Inflammatory macrophage treated with lipopolysaccharide for 4 hours (primary cell): ENCODE measurements around the gene SMIM14.
A peak's percentile ranks its signal among the peaks of the same experiment; 100 is the strongest.
"Not testable (repeated sequence)": the region's sequence is repeated elsewhere in the genome, so short reads cannot be mapped to it uniquely, and the experiment has no call there.

Experiments used
- DNase-seq: peaks from one replicate; pipeline ENCODE4 v3.0.0-alpha.2; 2020

The SMIM14 gene

DNA sequence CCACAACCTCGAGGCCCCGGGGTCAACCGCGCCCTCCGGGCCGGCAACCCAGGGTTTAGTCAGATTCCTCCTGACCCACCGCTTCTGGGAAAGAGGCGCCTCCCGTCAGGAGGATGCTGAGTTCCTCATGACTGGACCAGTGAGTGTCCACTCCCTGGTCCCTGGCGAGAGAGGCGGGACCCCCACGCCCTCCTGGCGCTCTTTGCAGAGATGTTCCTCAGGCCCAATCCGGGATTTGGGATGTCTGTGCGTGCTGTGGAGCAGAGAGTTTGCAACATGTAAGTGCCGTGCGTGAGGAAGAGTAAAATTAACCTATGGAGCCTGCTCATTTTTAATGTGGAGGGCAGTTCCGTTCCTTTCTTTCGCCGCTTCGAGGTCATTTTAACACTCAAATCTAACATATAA lies 110.6 kb downstream of the SMIM14 start:
- DNase-seq = peak; percentile 87

DNA sequence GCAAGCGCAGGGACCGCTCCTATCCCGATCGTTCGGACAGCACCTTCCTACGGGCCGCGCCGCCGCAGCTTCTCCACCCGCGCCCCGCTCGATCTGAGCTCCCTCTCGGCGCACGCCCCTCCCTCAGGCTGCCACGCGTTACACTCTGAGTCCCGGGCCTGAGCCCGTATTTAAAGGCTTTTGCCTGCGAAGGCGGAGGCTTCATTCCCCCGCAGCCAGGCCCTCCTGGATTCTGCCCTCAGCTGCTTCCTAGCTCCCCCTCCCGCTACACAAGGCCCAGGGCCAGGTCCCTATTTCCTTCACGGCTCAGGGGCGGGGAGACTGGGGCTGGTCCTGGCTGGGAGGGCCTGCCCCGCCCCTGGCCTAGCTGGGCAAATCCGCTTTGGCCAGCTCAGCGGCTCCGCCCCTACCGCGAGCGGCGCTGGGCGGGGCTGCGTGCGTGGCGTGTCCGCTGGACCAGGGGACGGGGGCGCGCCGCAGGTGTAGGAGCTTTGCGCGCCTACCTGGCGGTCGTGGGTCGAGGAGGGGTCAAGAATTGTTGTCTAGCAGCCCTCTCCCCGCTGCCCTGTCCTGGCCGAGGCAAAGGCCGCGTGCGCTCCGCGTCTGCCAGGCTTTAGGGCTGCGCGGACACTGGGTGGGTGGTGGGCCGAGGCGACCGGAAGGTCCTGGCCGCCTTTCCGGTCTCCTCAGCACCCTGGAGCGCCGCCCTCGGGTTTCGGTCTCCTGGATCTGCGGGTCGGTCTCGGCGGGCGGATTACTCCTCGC lies 111.2 kb downstream of the SMIM14 start, which contains the start of gene UGDH:
Gene UGDH, minus strand, starts transcription at position 144 of the 765 bp plus-strand sequence. CDS start 5,927 bp downstream, outside the sequence.
- peak; percentile 97 for DNase-seq

DNA sequence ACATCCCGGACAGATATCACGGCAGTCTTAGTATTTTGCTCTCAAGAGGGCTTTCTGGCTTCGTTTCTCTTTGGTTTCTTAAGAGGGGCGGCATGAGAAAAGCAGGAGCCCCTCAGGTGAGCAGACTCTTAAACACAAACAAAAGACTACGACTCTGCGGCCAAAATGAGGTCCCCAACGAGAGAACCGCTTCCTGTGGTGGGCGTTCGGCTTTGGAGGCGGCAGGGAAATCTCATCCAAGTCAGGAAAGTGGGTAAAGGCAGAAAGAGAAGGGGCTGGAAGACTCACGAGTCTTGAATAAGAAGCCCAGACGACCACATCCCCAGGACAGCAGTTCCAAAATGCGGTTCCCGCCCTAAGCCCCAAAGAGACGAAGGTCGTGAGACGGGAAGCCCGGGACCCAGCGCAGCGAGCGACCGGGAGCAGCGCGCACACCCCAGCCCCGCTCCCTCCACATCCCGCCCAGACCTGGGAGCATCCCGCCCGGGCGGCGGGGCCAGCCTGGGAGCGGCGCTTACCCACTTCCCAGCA lies 111.8 kb downstream of the SMIM14 start:
- DNase-seq = peak; percentile 24

DNA sequence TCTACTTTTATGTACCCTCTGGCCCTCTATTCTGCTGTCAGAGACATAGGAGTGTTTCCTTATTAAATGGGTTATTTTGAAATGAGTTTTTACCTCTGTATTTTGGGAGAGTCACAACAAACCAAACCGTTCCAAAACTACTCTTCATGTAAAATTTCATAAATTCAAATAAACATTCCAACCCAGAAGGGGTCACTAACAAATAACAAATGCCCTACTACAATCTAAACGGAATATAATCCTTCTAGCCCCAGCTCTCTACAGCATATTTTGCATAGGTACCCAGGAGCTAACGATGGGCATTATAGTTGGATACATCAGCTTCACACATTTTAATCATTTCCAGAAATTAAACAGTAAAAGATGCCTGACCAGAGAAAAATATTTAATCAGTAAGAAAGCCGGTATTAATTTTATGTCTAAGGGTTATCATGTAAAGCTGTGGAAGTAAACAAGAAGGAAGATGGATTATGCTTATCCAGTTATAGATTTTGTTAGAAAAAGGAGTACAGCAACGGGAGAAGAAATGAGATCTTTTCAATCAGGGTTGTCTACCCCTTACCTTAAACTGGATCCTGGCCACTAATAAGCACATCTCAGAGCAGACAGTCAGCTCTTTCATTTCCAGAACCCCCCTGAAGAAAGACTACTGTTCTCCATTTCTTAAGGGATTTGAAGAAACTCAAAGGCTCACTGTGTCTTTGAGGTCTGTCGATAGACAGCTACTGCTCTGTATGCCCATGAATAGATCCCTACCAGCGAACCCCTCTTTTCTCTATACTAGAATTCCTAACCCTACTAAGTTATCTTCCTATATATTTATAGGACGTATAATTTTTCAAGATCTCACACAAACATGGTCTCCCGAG lies 112.6 kb downstream of the SMIM14 start:
- no peak for DNase-seq

DNA sequence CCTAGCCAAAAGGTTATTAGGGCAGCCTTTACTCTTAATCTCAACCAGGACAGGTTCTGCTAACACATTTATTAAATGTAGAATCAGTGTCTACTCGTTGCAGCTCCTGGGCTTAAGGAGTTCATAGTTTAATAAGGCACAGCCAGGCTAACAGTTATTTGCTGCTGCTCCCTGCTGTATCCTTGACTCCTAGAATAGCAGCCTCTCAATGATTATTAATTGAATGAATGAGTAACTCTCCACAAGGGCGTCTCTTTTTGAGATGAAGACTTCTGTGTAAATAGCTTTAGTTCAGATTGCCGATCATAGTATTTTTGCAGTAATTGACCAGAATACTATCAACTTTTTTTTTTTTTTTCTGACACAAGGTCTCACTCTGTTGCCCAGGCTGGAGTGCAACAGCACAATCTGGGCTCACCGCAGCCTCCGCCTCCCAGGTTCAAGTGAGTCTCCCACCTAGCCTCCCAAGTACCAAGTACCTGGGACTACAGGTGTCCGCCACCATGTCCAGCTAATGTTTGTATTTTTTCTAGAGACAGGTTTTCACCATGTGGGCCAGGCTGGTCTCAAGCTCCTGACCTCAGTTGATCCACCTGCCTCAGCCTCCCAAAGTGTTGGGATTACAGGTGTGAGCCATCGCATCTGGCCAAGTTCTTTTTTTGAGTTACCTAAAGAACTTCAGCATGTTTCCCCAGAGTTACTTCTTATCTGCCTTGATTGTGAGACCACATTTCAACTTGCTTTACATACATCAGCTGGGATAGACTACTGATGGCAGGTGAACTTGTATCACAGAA lies 114.3 kb downstream of the SMIM14 start:
- DNase-seq = no peak

DNA sequence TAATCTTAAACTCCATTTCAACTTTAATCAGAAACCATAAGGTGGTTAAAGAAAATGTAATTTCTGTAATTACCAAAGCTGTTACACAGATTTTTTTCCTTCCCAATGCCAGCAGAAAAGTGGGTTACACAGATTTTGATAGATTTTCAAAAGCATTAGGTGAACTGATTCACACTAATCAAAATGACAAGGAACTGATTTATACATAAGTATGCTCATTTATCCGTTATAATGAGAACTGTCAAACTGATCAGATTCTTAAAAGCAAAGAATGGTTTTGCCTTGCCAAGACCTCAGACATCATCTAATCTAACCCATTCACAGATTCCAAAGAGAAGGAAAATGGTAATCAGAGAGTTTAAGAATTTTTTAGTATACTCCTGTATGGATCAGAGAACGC lies 116.6 kb downstream of the SMIM14 start:
- no peak for DNase-seq

DNA sequence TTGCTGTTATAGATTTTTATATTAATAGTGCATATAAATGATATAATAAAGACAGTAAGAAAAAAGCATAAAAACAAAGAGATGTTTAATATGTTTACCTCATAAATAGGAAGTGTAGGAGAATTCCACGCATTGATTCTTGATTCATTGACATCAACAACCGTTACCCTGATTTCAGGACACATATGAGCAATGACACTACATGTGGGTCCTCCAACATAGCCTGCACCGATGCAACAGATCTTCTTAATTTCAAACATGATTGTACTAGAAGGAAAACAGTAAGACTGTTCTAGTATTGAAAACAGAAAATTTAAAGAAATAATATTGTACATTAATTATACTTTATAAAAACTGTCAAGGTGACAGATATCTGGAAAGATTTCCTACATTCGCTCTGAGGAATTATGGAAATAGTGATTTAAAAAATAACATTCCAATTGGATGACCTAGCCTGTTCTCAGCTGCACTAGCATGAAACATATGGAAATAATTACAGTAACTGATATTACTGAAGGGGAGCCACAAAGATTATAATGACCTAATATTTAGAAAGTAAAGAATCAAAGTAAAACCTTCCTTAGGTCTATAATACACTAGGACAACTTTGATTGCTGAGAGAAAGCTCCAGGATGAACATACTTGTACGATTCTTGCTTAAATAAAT lies 117.3 kb downstream of the SMIM14 start:
- no peak for DNase-seq

DNA sequence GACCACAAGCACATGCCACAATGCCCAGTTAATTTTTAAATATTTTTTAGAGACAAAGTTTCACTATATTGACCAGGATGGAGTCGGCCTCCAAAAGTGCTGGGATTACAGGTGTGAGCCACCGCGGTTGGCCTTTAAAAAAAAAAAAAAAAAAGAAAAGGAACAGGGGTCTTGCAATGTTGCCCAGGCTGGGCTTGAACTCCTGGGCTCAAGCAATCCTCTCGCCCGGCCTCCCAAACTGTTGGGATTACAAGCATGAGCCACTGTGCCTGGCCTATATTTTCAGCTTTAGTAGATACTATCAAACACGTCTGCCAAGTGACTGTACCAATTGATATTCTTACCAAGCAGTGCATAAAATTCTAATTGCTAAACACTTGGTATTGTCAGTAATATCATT lies 120.2 kb downstream of the SMIM14 start:
- no peak for DNase-seq

DNA sequence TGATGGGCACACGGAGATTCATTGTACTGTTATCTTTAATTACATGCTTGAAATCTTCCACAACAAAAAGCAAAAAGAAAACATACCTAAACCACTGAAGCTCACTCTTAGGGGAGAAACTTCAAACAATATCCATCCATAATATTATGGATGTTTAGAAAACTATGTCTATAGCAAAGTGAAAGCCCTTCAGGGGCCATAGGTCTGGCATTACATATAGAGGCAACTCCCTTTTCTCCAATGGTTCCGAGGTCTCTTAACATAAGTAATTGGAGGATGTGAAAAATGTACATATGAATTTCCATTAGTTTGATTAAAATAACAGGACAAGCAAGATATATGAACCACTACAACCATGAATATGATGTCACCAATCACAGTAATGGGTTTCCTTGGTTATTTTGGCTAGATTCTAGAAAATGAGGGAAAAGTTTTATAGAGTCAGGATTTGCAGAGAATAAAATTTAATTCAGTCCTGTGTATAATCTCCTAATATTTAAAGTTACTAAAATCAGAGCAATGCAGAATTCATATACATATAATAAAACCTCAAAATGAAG lies 122.2 kb downstream of the SMIM14 start:
- DNase-seq = no peak

DNA sequence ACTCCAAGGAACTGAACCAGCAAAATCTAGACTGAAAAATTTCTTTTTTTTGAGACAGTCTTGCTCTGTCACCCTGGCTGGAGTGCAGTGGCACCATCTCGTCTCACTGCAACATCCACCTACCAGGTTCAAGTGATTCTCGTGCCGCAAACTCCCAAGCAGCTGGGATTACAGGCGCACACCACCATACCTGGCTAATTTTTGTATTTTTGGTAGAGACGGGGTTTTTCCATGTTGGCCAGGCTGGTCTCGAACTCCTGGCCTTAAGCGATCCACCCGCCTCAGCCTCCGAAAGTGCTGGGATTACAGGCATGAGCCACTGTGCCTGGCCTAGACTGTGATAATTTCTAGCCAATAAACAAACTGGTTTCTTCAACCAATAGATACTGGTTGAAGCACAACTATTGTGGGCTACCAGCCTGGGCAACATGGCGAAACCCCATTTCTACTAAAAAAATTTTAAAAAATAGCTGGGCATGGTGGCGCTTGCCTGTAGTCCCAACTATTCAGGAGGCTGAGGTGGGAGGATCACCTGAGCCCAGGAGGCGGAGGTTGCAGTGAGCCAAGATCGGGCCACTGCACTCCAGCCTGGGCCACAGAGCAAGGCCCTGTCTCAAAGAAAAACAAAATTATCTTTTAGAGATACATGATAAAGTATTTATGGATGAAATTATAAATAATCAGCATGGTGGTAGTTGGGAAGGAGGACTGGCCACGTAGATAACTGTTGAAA lies 122.8 kb downstream of the SMIM14 start:
- DNase-seq = not testable (repeated sequence)

DNA sequence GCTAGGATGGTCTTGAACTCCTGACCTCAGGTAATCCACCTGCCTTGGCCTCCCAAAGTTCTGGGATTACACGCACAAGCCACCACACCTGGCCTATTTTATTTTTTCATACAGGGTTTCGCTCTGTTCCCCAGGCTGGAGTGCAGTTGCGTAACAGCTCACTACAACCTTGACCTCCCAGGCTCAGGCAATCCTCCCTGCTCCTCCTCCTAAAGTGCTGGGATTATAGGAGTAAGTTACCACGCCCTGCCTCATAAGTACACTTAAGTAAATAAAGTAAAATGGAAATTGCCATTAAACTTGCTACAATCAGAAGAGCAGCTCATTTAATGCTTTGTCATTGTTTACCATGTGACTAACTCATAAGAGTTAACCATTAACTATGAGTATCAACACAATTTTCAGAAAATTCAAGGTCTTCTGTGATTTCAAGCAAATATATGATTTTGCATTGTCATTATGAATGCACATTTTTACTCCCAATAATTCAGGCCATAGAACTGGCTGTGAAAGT lies 123.7 kb downstream of the SMIM14 start:
- no peak for DNase-seq

DNA sequence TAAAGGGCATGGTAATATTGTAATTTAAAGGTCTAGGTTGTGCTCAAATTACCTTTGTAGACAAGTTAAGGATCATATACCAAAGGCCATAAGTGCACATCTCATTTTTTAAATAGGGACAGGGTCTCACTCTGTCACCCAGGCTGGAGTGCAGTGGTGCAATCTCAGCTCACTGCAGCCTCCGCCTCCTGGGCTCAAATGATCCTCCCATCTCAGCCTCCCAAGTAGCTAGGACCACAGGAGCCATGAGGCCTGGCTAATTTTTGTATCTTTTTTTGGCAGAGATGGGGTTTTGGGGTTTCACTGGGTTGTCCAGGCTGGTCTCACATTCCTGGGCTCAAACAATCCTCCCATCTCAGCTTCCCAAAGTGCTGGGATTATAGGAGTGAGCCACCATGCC lies 124.4 kb downstream of the SMIM14 start:
- not testable (repeated sequence) for DNase-seq

DNA sequence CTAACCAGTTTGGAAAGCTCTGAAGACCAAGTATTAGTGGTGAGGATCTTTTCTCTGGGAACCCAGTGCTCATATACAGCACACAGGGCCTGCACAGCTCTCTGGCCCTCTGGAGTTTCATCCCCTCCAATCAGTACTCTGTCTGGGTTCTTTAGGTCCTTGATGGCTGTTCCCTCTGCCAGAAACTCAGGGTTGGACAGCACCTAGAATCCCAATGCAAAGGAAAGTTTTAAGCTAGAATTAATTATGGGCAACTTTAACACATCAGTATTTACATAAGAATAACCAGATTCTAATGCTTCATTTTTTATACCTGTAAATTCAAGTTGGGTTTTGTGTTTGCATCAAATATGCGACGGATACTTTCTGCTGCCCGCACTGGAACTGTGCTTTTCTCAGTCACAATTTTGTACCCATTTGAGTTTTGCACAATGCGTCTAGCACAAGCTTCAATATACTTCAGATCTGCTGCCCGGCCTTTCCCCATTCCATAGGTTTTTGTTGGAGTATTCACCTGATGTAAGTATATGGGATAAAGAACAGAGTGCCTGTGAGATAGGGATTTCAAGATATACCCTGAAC lies 128.2 kb downstream of the SMIM14 start:
- no peak for DNase-seq

DNA sequence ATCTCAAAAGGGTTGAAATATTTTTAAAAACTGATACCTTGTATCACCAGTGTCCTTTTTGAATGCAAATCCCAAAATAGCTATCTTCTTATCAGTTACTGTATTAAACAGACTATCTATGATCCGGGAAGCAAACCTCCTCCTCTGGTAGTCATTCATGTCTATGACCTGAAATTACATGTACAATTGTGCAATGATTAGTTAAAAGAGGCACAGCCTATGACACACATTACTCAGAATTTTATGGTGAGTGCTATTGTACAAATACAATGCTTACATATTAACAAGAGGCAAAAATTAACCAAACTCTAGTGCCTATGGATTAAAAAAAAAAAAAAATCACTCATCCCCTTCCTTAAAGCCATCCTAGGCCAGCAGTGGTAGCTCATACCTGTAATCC lies 133.1 kb downstream of the SMIM14 start:
- DNase-seq = no peak

DNA sequence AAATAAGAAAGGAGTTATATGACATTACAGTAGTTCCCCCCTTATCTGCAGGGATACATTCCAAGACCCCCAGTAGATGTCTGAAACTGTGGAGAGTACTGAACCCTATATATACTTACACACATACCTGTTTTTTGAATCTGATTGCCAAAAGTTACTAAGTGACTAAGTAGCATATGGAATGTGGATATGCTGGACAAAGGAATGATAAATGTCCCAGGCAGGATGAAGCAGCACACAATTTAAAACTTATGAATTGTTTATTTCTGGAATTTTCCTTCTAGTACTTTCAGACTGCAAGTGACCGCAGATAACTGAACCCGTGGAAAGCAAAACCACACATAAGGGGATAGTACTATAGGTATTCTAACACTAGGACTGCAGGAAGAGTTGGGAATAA lies 134.1 kb downstream of the SMIM14 start:
- no peak for DNase-seq

DNA sequence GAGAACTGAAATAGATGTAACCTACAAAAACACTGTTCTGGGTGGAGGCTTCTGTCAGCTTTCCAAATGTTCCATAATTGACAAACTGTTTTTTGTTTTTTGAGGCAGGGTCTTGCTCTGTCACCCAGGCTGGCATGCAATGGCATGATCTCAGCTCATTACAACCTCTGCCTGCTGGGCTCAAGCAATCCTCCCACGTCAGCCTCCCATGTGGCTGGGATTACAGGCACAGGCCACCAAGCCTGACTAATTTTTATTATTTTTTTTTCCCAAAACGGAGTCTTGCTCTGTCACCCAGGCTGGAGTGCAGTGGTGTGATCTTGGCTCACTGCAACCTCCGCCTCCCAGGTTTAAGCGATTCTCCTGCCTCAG lies 136.0 kb downstream of the SMIM14 start:
- not testable (repeated sequence) for DNase-seq

DNA sequence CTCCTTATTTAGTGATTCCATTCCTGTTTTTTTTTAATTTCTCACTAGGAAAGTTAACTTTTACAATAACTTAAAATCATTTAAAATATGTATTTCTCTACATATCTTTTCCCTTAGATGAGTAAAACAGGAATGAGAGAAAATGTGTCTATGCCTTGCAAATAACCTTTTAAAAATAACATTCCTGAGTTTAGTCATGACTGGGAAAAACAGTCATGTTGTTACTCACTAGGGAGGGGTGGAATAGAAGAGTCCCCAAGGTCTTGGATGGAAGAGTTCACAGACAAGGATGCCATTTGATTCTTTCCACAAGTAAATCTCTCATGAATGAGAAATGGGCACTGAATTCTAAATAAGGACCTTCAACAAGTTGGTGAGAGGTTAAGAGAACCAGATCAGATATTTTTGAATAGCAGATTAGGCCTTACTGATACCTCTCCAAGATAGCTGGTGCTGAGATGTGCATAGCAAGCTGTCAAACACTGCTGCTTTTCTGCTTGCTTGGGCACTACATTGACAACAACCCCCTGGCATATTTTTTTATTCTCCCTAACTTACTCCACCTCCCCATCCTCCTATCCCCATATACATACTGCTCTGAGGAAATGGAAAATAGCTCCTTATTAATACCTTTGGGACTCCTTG lies 136.5 kb downstream of the SMIM14 start:
- DNase-seq = no peak

DNA sequence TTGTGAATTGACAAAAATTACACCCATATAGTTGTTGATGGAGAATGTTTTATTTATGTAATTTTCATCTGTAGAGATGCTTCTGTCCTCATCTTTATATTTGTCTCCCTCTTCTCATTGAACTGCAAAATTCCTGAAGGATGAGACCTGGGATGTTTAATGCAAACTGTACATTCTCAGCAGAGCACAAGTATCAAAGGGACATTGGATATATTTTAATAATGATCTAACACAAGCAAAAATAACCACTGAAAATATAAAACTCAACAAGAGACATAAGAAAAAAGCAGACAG lies 140.0 kb downstream of the SMIM14 start:
- DNase-seq = no peak

DNA sequence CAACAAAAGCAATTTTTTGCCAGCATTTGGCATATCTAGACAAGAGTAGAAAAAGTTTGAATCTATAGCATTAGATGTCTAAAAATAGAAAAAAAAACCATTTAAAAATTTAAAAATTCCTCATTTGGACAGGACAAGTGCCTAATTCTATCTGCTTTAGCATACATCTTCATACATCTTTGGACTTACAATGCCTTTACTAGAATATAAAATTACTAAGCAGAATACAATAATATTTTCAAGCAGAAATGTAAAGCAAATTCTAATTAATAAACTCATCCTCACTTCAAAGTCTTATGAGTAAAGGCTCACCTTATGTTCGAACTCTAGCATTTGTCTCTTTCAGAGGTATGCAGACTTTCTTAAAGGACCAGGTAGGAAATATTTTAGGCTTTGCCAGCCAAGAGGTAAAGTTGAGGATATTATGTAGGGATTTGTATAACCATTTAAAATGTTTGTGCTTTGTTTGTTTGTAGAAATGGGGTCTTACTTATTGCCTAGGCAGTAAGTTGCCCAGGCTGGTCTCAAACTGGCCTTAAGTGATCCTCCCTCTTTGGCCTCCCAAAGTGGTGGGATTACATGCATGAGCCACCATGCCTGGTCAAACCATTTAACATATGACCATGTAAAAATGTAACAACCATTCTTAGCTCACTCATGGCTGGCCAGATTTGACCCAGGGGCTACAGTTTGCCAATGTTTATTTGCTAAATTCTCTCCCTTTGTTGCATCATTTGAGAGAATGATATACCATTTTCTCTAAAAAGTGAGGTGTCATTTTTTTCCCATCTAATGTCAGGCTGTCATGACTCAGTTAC lies 140.5 kb downstream of the SMIM14 start:
- no peak for DNase-seq
